Gastrocnemius medialis (tissue), 4 donors: ENCODE data around the gene ANKS1B.

Experiments
- POLR2A ChIP-seq, 2 donors: fragments of 450-650 bp; IDR thresholded peaks; one replicate each; pipeline ENCODE4 v1.6.1; 2017; ENCODE audit warnings: antibody characterized with exemption in 2 of 2, mild to moderate bottlenecking in 2 of 2, moderate library complexity in 2 of 2
- TF ChIP-seq, protein P1 (sequence below), 5 experiments: fragments of 450-650 bp in 3 of 5; fragments of 200-600 bp in 2 of 5; sonication (generic) in 2 of 5; IDR thresholded peaks in 4 of 5; conservative IDR thresholded peaks in 1 of 5; 1 replicate in 4 of 5; 2 replicates in 1 of 5; pipeline ENCODE4 v1.5.1; 2016 to 2019; ENCODE audit warnings: antibody characterized with exemption in 5 of 5, mild to moderate bottlenecking in 3 of 5, moderate library complexity in 3 of 5

DNA sequence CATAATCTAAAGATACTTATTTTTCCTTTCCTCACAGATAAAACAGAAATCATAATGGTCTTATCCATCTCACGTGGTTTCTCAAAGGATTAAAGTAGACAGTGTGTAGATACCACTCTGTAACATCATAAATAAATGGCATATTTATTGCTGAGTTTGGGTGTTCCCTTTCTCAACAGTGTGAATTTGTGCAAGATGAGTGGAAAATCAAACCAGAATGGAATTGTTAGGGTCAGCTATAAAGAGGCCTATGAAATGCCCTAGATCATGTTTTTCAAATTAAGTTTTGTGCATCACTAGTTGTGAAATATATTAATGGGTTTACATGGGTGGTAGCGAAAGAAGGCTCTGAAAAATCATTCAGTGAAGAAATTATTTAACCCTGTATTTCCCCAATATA is 553.5 kb downstream of the ANKS1B start:
- TF ChIP-seq, protein P1, sequence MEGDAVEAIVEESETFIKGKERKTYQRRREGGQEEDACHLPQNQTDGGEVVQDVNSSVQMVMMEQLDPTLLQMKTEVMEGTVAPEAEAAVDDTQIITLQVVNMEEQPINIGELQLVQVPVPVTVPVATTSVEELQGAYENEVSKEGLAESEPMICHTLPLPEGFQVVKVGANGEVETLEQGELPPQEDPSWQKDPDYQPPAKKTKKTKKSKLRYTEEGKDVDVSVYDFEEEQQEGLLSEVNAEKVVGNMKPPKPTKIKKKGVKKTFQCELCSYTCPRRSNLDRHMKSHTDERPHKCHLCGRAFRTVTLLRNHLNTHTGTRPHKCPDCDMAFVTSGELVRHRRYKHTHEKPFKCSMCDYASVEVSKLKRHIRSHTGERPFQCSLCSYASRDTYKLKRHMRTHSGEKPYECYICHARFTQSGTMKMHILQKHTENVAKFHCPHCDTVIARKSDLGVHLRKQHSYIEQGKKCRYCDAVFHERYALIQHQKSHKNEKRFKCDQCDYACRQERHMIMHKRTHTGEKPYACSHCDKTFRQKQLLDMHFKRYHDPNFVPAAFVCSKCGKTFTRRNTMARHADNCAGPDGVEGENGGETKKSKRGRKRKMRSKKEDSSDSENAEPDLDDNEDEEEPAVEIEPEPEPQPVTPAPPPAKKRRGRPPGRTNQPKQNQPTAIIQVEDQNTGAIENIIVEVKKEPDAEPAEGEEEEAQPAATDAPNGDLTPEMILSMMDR (IDR thresholded peaks at IDR 0.05 in 4 of 5, conservative IDR thresholded peaks at IDR 0.05 in 1 of 5) = no peak
- TF ChIP-seq POLR2A (IDR thresholded peaks at IDR 0.05) = no peak
